HEK293 (cell line): ENCODE measurements around the gene DDIT3.
"Not testable (repeated sequence)": the region's sequence is repeated elsewhere in the genome, so short reads cannot be mapped to it uniquely, and the experiment has no call there.

Experiments
- CTCF ChIA-PET: fragments of 350-600 bp; formaldehyde crosslinking; extraction: SDS; loops from one replicate; lab custom pipeline; 2021; ENCODE audit warnings: antibody characterized with exemption; lab: Yijun Ruan, JAX
- POLR2A ChIA-PET: fragments of 300-600 bp; formaldehyde crosslinking; extraction: SDS; loops from one replicate; lab custom pipeline; 2020; ENCODE audit warnings: antibody characterized with exemption, inconsistent platforms; lab: Yijun Ruan, JAX
- H3K27ac ChIP-seq: fragments of 200-500 bp; sonication (Bioruptor generic); 2 replicates; pipeline ENCODE4 v1.5.1; 2014; ENCODE audit warnings: low read depth, low read length, control low read depth, inconsistent platforms; ENCODE audit errors: extremely low read depth
- H3K36me3 ChIP-seq, 2 experiments: fragments of 200-500 bp in 1 of 2; sonication (Bioruptor generic) in 1 of 2; 1 replicate in 1 of 2; 2 replicates in 1 of 2; pipeline ENCODE4 v1.5.1; 2014 to 2017; ENCODE audit warnings: inconsistent platforms in 2 of 2, low read length in 2 of 2; ENCODE audit not compliant: control insufficient read depth in 2 of 2, insufficient read depth in 1 of 2
- H3K4me1 ChIP-seq: fragments of 200-500 bp; sonication (Bioruptor generic); 2 replicates; pipeline ENCODE4 v1.5.1; 2014; ENCODE audit warnings: mild to moderate bottlenecking, low read length, inconsistent platforms; ENCODE audit not compliant: control insufficient read depth, insufficient read depth
- H3K4me3 ChIP-seq: 2 replicates; pipeline ENCODE4 v1.5.1; 2011; ENCODE audit warnings: low read depth, mild to moderate bottlenecking, control low read depth, low read length, moderate library complexity
- H3K9me3 ChIP-seq: fragments of 200-500 bp; sonication (Bioruptor generic); 2 replicates; pipeline ENCODE4 v1.5.1; 2014; ENCODE audit warnings: low read depth, low read length, inconsistent platforms; ENCODE audit not compliant: control insufficient read depth, insufficient read depth
- HOXA7 ChIP-seq: sonication (generic); formaldehyde crosslinking; IDR thresholded peaks from 2 replicates; pipeline ENCODE4 v1.8.1; 2022; ENCODE audit warnings: missing genetic modification reagents, borderline replicate concordance
- KLF16 ChIP-seq: fragments of 450-650 bp; formaldehyde crosslinking; IDR thresholded peaks from 2 replicates; pipeline ENCODE4 v1.5.1; 2017; ENCODE audit warnings: missing biosample characterization, missing genetic modification characterization
- REPIN1 ChIP-seq: fragments of 450-650 bp; formaldehyde crosslinking; IDR thresholded peaks from 2 replicates; pipeline ENCODE4 v1.5.1; 2017; ENCODE audit warnings: missing biosample characterization, missing genetic modification characterization, low read depth
- SCRT2 ChIP-seq: fragments of 450-650 bp; formaldehyde crosslinking; IDR thresholded peaks from 2 replicates; pipeline ENCODE4 v1.5.1; 2016; ENCODE audit warnings: missing biosample characterization, missing genetic modification characterization
- ZBTB6 ChIP-seq: fragments of 450-650 bp; formaldehyde crosslinking; IDR thresholded peaks from 2 replicates; pipeline ENCODE4 v1.5.1; 2017; ENCODE audit warnings: missing biosample characterization, missing genetic modification characterization
- ZNF121 ChIP-seq: fragments of 450-650 bp; formaldehyde crosslinking; IDR thresholded peaks from 2 replicates; pipeline ENCODE4 v1.5.1; 2016; ENCODE audit warnings: missing biosample characterization, missing genetic modification characterization
- ZNF157 ChIP-seq: fragments of 450-650 bp; formaldehyde crosslinking; IDR thresholded peaks from 2 replicates; pipeline ENCODE4 v1.5.1; 2016; ENCODE audit warnings: missing biosample characterization, missing genetic modification characterization
- ZNF274 ChIP-seq, 2 experiments: fragments of 200-500 bp in 1 of 2; fragments of 450-650 bp in 1 of 2; sonication (Bioruptor generic) in 1 of 2; formaldehyde crosslinking in 1 of 2; IDR thresholded peaks; 2 replicates each; pipeline versions ENCODE4 v1.5.1 to v1.6.1; 2014 to 2016; ENCODE audit warnings: borderline replicate concordance in 1 of 2, inconsistent platforms in 1 of 2, low read length in 1 of 2, missing biosample characterization in 1 of 2, missing genetic modification characterization in 1 of 2
- ZNF324 ChIP-seq: fragments of 450-650 bp; formaldehyde crosslinking; IDR thresholded peaks from 2 replicates; pipeline ENCODE4 v1.5.1; 2016; ENCODE audit warnings: missing biosample characterization, missing genetic modification characterization
- ZNF366 ChIP-seq: fragments of 450-650 bp; formaldehyde crosslinking; conservative IDR thresholded peaks from 2 replicates; pipeline ENCODE4 v1.5.1; 2016; ENCODE audit warnings: missing biosample characterization, missing genetic modification characterization
- ZNF658 ChIP-seq: fragments of 450-650 bp; formaldehyde crosslinking; IDR thresholded peaks from 2 replicates; pipeline ENCODE4; 2016; ENCODE audit warnings: missing biosample characterization, missing genetic modification characterization
- ZNF777 ChIP-seq: fragments of 450-650 bp; formaldehyde crosslinking; IDR thresholded peaks from 2 replicates; pipeline ENCODE4 v1.5.1; 2017; ENCODE audit warnings: missing biosample characterization, missing genetic modification characterization, borderline replicate concordance
- ZNF830 ChIP-seq: fragments of 450-650 bp; IDR thresholded peaks from 2 replicates; pipeline ENCODE4 v1.5.0; 2018; ENCODE audit warnings: missing biosample characterization, missing genetic modification characterization, low read depth, mild to moderate bottlenecking, moderate library complexity
- ZSCAN23 ChIP-seq: fragments of 450-650 bp; formaldehyde crosslinking; IDR thresholded peaks from 2 replicates; pipeline ENCODE4 v1.5.1; 2016; ENCODE audit warnings: missing biosample characterization, missing genetic modification characterization
- TF ChIP-seq, protein P1 (sequence below): fragments of 450-650 bp; formaldehyde crosslinking; IDR thresholded peaks from 2 replicates; pipeline ENCODE4 v1.5.1; 2017; ENCODE audit warnings: missing biosample characterization, mild to moderate bottlenecking, missing genetic modification characterization, moderate library complexity
- TF ChIP-seq, protein P2 (sequence below): fragments of 450-650 bp; formaldehyde crosslinking; IDR thresholded peaks from 2 replicates; pipeline ENCODE4 v1.5.1; 2016; ENCODE audit warnings: missing biosample characterization, missing genetic modification characterization, borderline replicate concordance

The DDIT3 gene

DNA sequence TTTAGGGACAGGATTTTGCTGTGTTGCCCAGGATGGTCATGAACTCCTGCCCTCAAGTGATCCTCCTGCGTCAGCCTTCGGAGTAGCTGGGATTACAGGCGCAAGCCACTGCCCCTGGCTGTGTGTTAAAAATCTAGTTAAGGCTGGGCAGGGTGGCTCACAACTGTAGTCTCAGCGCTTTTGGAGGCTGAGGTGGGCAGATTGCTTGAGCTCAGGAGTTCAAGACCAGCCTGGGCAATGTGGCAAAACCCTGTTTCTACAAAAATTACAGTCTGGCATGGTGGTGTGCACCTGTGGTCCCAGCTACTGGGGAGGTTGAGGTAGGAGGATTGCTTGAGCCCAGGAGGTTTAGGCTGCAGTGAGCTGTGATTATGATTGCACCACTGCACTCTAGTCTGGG lies 9.2 kb downstream of the DDIT3 start:
- Histone ChIP-seq H3K4me1 (no peaks in the 10 kb centered on the region), H3K36me3 (peaks cover 58 to 75% of the 10 kb centered on the region in 2 experiments), H3K4me3 (no peak overlapping the region), H3K27ac (no peak overlapping the region), H3K9me3 (no peaks in the 10 kb centered on the region)
- ChIA-PET POLR2A (interaction anchor here (0.7 to 1.9 kb wide), 3 partner anchors 9 to 110 kb away, joined by 3 to 8 read pairs (median 3); partner anchors contain the start of gene DDIT3), CTCF (no interaction called here)
- no peak for TF ChIP-seq SCRT2 (tag by site-specific recombination)
- TF ChIP-seq ZNF830 (tag by site-specific recombination): no peak
- TF ChIP-seq REPIN1 (tag by site-specific recombination): no peak
- no peak for TF ChIP-seq ZNF366 (tag by site-specific recombination)
- TF ChIP-seq, protein P1, sequence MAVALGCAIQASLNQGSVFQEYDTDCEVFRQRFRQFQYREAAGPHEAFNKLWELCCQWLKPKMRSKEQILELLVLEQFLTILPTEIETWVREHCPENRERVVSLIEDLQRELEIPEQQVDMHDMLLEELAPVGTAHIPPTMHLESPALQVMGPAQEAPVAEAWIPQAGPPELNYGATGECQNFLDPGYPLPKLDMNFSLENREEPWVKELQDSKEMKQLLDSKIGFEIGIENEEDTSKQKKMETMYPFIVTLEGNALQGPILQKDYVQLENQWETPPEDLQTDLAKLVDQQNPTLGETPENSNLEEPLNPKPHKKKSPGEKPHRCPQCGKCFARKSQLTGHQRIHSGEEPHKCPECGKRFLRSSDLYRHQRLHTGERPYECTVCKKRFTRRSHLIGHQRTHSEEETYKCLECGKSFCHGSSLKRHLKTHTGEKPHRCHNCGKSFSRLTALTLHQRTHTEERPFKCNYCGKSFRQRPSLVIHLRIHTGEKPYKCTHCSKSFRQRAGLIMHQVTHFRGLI (tag by site-specific recombination): no peak
- TF ChIP-seq ZNF777 (tag by site-specific recombination): no peak
- no peak for TF ChIP-seq ZNF274 (IDR thresholded peaks at IDR 0.05; ENCODE audit: low read length)
- no peak for TF ChIP-seq ZNF274 (tag by site-specific recombination; IDR thresholded peaks at IDR 0.05; ENCODE audit: borderline replicate concordance)
- no peak for TF ChIP-seq ZNF157 (tag by site-specific recombination)
- TF ChIP-seq, protein P2, sequence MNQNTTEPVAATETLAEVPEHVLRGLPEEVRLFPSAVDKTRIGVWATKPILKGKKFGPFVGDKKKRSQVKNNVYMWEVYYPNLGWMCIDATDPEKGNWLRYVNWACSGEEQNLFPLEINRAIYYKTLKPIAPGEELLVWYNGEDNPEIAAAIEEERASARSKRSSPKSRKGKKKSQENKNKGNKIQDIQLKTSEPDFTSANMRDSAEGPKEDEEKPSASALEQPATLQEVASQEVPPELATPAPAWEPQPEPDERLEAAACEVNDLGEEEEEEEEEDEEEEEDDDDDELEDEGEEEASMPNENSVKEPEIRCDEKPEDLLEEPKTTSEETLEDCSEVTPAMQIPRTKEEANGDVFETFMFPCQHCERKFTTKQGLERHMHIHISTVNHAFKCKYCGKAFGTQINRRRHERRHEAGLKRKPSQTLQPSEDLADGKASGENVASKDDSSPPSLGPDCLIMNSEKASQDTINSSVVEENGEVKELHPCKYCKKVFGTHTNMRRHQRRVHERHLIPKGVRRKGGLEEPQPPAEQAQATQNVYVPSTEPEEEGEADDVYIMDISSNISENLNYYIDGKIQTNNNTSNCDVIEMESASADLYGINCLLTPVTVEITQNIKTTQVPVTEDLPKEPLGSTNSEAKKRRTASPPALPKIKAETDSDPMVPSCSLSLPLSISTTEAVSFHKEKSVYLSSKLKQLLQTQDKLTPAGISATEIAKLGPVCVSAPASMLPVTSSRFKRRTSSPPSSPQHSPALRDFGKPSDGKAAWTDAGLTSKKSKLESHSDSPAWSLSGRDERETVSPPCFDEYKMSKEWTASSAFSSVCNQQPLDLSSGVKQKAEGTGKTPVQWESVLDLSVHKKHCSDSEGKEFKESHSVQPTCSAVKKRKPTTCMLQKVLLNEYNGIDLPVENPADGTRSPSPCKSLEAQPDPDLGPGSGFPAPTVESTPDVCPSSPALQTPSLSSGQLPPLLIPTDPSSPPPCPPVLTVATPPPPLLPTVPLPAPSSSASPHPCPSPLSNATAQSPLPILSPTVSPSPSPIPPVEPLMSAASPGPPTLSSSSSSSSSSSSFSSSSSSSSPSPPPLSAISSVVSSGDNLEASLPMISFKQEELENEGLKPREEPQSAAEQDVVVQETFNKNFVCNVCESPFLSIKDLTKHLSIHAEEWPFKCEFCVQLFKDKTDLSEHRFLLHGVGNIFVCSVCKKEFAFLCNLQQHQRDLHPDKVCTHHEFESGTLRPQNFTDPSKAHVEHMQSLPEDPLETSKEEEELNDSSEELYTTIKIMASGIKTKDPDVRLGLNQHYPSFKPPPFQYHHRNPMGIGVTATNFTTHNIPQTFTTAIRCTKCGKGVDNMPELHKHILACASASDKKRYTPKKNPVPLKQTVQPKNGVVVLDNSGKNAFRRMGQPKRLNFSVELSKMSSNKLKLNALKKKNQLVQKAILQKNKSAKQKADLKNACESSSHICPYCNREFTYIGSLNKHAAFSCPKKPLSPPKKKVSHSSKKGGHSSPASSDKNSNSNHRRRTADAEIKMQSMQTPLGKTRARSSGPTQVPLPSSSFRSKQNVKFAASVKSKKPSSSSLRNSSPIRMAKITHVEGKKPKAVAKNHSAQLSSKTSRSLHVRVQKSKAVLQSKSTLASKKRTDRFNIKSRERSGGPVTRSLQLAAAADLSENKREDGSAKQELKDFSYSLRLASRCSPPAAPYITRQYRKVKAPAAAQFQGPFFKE (tag by site-specific recombination): no peak
- TF ChIP-seq ZBTB6: no peak
- TF ChIP-seq ZSCAN23 (tag by site-specific recombination): no peak
- no peak for TF ChIP-seq KLF16 (tag by site-specific recombination)
- TF ChIP-seq ZNF121 (tag by site-specific recombination): no peak
- no peak for TF ChIP-seq ZNF324 (tag by site-specific recombination)
- TF ChIP-seq ZNF658 (tag by site-specific recombination): no peak
- no peak for TF ChIP-seq HOXA7 (CRISPR knock-in tag)

DNA sequence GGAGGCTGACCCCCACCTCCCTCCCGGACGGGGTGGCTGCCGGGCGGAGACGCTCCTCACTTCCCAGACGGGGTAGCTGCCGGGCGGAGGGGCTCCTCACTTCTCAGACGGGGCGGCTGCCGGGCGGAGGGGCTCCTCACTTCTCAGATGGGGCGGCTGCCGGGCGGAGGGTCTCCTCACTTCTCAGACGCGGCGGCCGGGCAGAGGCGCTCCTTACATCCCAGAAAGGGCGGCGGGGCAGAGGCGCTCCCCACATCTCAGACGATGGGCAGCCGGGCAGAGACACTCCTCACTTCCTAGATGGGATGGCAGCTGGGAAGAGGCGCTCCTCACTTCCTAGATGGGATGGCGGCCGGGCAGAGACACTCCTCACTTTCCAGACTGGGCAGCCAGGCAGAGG lies 12.5 kb downstream of the DDIT3 start:
- peaks cover 58 to 77% of the 10 kb centered on the region in 2 experiments for H3K36me3 ChIP-seq
- CTCF ChIA-PET, POLR2A ChIA-PET: not testable (repeated sequence)

DNA sequence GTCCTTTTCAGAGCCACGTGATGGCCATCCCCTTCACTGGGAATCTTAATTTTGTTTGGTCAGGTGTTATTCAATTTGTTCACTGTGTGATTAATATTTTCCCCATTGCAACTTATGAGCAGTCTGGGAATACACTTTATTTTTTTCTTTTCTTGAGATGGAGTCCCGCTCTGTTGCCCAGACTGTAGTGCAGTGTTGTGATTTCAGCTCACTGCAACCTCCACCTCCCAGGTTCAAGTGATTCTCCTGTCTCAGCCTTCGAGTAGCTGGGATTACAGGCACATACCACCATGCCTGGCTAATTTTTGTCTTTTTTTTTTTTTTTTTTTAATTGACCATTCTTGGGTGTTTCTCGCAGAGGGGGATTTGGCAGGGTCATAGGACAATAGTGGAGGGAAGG lies 13.8 kb downstream of the DDIT3 start:
- H3K9me3 ChIP-seq, H3K4me3 ChIP-seq, CTCF ChIA-PET, H3K4me1 ChIP-seq, H3K27ac ChIP-seq: not testable (repeated sequence)
- peaks cover 64 to 76% of the 10 kb centered on the region in 2 experiments for H3K36me3 ChIP-seq
- POLR2A ChIA-PET: interaction anchor here (0.6 to 1.3 kb wide), 2 partner anchors 13 to 46 kb away, joined by 3 to 5 read pairs; partner anchors contain the start of gene DDIT3

More for the DNA sequence above, 12.5 kb downstream of the DDIT3 start:
- H3K4me3 ChIP-seq, H3K27ac ChIP-seq, H3K9me3 ChIP-seq, H3K4me1 ChIP-seq: not testable (repeated sequence)

- ChIA-PET POLR2A (interaction anchor here (0.7 to 3.2 kb wide), 4 partner anchors 14 to 1493 kb away, joined by 3 to 15 read pairs (median 6); partner anchors contain the start of gene DDIT3), CTCF (interaction anchor here (0.5 kb wide), 1 partner anchor 258 kb away, joined by 3 read pairs; no protein-coding TSS in a partner anchor)
- H3K36me3 ChIP-seq: peaks cover 82 to 84% of the 10 kb centered on the region in 2 experiments
- not testable (repeated sequence) for H3K4me3 ChIP-seq, H3K4me1 ChIP-seq, H3K9me3 ChIP-seq, H3K27ac ChIP-seq
Measured at GRCh38 chr12:57502311-57502969, 17.9 kb downstream of the DDIT3 start.
